Endothelial cell of umbilical vein (primary cell): Measurements from ENCODE around the gene GGA3. TPM values are rescaled to one million over a fixed set of nuclear protein-coding genes. Genes with fewer than 3 reads are reported as not detected.

ENCODE experiments used
- BruUV-seq: library from RNA; stranded (reverse); fragments of 400-500 nt; replicated peaks from 2 replicates; lab custom pipeline; 2021; lab: Mats Ljungman, UMichigan
- CTCF ChIA-PET: fragments of 300-600, 350-600 bp; sonication (Branson Sonifier 250); formaldehyde crosslinking; loops from one replicate; lab custom pipeline; 2021; ENCODE audit warnings: antibody characterized with exemption, inconsistent platforms; lab: Charles Lee
- POLR2A ChIA-PET: fragments of 300-600, 350-600 bp; sonication (Branson Sonifier 250); formaldehyde crosslinking; loops from one replicate; lab custom pipeline; 2021; ENCODE audit warnings: antibody characterized with exemption, inconsistent platforms; lab: Charles Lee
- DNase-seq: peaks from one replicate; pipeline ENCODE4 v3.0.0-alpha.2; 2011; ENCODE audit warnings: low read depth, low spot score
- FAIRE-seq: peaks from 2 replicates; lab custom pipeline; 2011; peaks lifted over from hg19 to GRCh38; lab: Jason Lieb, UNC
- H2AFZ ChIP-seq: 2 replicates; pipeline ENCODE4 v1.6.0; 2012; ENCODE audit warnings: low read depth, low read length, control low read depth, inconsistent platforms
- H3K27ac ChIP-seq: 2 replicates; pipeline ENCODE4 v1.5.1; 2011; ENCODE audit warnings: low read depth, mild to moderate bottlenecking, control low read depth, low read length, moderate library complexity; ENCODE audit not compliant: insufficient read depth
- H3K27me3 ChIP-seq, 2 experiments: 2 replicates each; pipeline versions ENCODE4 v1.6.0 to v1.6.1; 2011; ENCODE audit warnings: low read length in 2 of 2, mixed read lengths in 1 of 2; ENCODE audit not compliant: control insufficient read depth in 2 of 2, insufficient read depth in 2 of 2
- H3K36me3 ChIP-seq, 2 experiments: 2 replicates in 1 of 2; 3 replicates in 1 of 2; pipeline ENCODE4 v1.5.1; 2011; ENCODE audit warnings: low read length in 2 of 2, mild to moderate bottlenecking in 1 of 2, moderate library complexity in 1 of 2; ENCODE audit not compliant: control insufficient read depth in 2 of 2, insufficient read depth in 2 of 2; ENCODE audit errors: extremely low read depth in 1 of 2
- H3K4me1 ChIP-seq: 3 replicates; pipeline ENCODE4 v1.5.1; 2011; ENCODE audit warnings: mild to moderate bottlenecking, low read length; ENCODE audit not compliant: control insufficient read depth, insufficient read depth; ENCODE audit errors: extremely low read depth
- H3K4me2 ChIP-seq: 2 replicates; pipeline ENCODE4 v1.6.1; 2011; ENCODE audit warnings: low read length, control low read depth, mixed read lengths; ENCODE audit not compliant: insufficient read depth
- H3K4me3 ChIP-seq, 3 experiments: fragments of 200-600 bp in 1 of 3; sonication (generic), shearing (Covaris generic) in 1 of 3; replicated peaks in 1 of 3; 2 replicates each; pipeline ENCODE4 v1.5.1; 2011 to 2016; ENCODE audit warnings: control low read depth in 3 of 3, low read length in 3 of 3, mild to moderate bottlenecking in 2 of 3, inconsistent platforms in 1 of 3, low read depth in 1 of 3, moderate library complexity in 1 of 3; ENCODE audit not compliant: insufficient read depth in 1 of 3
- H3K79me2 ChIP-seq: 2 replicates; pipeline ENCODE4 v1.6.0; 2012; ENCODE audit warnings: low read length, inconsistent platforms; ENCODE audit not compliant: control insufficient read depth, insufficient read depth
- H3K9ac ChIP-seq: replicated peaks from 2 replicates; pipeline ENCODE3; 2011; ENCODE audit warnings: low read length, control low read depth; ENCODE audit not compliant: insufficient read depth; ENCODE audit errors: extremely low read depth
- H3K9me1 ChIP-seq: replicated peaks from 3 replicates; pipeline ENCODE4 v1.6.0; 2011; ENCODE audit warnings: mild to moderate bottlenecking, low read length; ENCODE audit not compliant: control insufficient read depth, insufficient read depth; ENCODE audit errors: extremely low read depth
- H3K9me3 ChIP-seq: replicated peaks from 2 replicates; pipeline ENCODE4 v1.5.1; 2012; ENCODE audit warnings: low read length, inconsistent platforms; ENCODE audit not compliant: control insufficient read depth, insufficient read depth
- H4K20me1 ChIP-seq: replicated peaks from 2 replicates; pipeline ENCODE3; 2011; ENCODE audit warnings: mild to moderate bottlenecking, low read length; ENCODE audit not compliant: control insufficient read depth, insufficient read depth; ENCODE audit errors: extremely low read depth
- CTCF ChIP-seq, 2 donors: IDR thresholded peaks; 1 replicate in 1 of 2; 2 replicates in 1 of 2; pipeline ENCODE4 v1.5.1; 2011; ENCODE audit warnings: low read length in 2 of 2, mild to moderate bottlenecking in 2 of 2, moderate library complexity in 2 of 2, control low read depth in 1 of 2, inconsistent platforms in 1 of 2, low read depth in 1 of 2; ENCODE audit not compliant: insufficient read depth in 1 of 2; ENCODE audit errors: extremely low read depth in 1 of 2
- EZH2 ChIP-seq: IDR thresholded peaks from 2 replicates; pipeline ENCODE4 v1.6.1; 2012; ENCODE audit warnings: borderline replicate concordance, low read depth, mild to moderate bottlenecking, moderate library complexity, low read length, inconsistent platforms; ENCODE audit not compliant: severe bottlenecking
- FOS ChIP-seq: IDR thresholded peaks from 2 replicates; pipeline ENCODE4 v1.6.1; 2011; ENCODE audit warnings: mild to moderate bottlenecking, low read length, moderate library complexity, borderline replicate concordance; ENCODE audit not compliant: insufficient read depth
- GATA2 ChIP-seq: IDR thresholded peaks from 2 replicates; pipeline ENCODE4 v1.7.0; 2011; ENCODE audit warnings: low read depth, mild to moderate bottlenecking, moderate library complexity, mixed read lengths, low read length; ENCODE audit not compliant: insufficient read length, insufficient read depth
- JUN ChIP-seq: IDR thresholded peaks from 2 replicates; pipeline ENCODE4 v1.6.1; 2011; ENCODE audit warnings: borderline replicate concordance, low read depth; ENCODE audit not compliant: insufficient read length, insufficient read depth
- MAX ChIP-seq: IDR thresholded peaks from 2 replicates; pipeline ENCODE4 v1.6.1; 2011; ENCODE audit not compliant: insufficient read depth, insufficient read length
- MYC ChIP-seq: IDR thresholded peaks from one replicate; pipeline ENCODE4 v1.6.1; 2011; ENCODE audit warnings: mild to moderate bottlenecking, low read depth, low read length
- POLR2A ChIP-seq: IDR thresholded peaks from 2 replicates; pipeline ENCODE4 v1.6.1; 2012; ENCODE audit warnings: low read depth, mild to moderate bottlenecking, control low read depth, low read length
- POLR2AphosphoS5 ChIP-seq: IDR thresholded peaks from 2 replicates; pipeline ENCODE4 v1.6.1; 2012; ENCODE audit warnings: low read depth, mild to moderate bottlenecking, control low read depth, low read length, moderate library complexity; ENCODE audit not compliant: insufficient read depth
- dilution Hi-C: fragments of 300-500 bp; cut with MboI; formaldehyde crosslinking; loops from one replicate; pipeline ENCODE4 v1.15.0; 2019; ENCODE audit warnings: low sequenced_read_pairs; ENCODE audit not compliant: extremely low pct_ligation_motif_present
- intact Hi-C: fragments of 100-400 bp; cut with micrococcal nuclease; formaldehyde crosslinking; loops from one replicate; pipeline ENCODE4 v1.10.0; 2022
- polyA plus RNA-seq, 4 experiments: library from polyadenylated mRNA; depleted of rRNA in 3 of 4; stranded (reverse) in 3 of 4; unstranded in 1 of 4; fragments of >200 nt; gene quantifications; 2 replicates each; pipeline versions ENCODE4 v1.2.1 to v1.2.3, GENCODE V29; 2011 to 2012; ENCODE audit warnings: missing spikeins in 1 of 4
- total RNA-seq: library from RNA; stranded (reverse); gene quantifications from 2 replicates; pipeline ENCODE4 v1.2.3, GENCODE V29; 2021

Gene GGA3
- total and polyA plus RNA-seq, 2 donors (not counting 3 experiments of a cell fraction or from before 2014, with no cell fraction given), result 41.2 to 62.9 TPM

GRCh38 chr17:75232786-75233185 lies 28.6 kb downstream of the GGA3 start:
- BruUV-seq, result no TSS peak
- H2AFZ ChIP-seq, result no peak overlapping the region
- H3K36me3 ChIP-seq, result peaks cover 9 to 44% of the 10 kb centered on the region in 2 experiments
- H4K20me1 ChIP-seq, result no peaks in the 10 kb centered on the region
- no peaks in the 10 kb centered on the region for H3K79me2 ChIP-seq
- no peak overlapping the region for H3K27ac ChIP-seq
- no peak overlapping the region for H3K4me2 ChIP-seq
- H3K27me3 ChIP-seq, result no peaks in the 10 kb centered on the region
- intact Hi-C loops, result no loop called here
- H3K9ac ChIP-seq, result no peak overlapping the region
- H3K9me3 ChIP-seq, result no peaks in the 10 kb centered on the region
- H3K4me1 ChIP-seq, result no peaks in the 10 kb centered on the region
- FAIRE-seq (no peak), DNase-seq (no peak)
- no peak for TF ChIP-seq CTCF (IDR thresholded peaks at IDR 0.05; ENCODE audit: extremely low read depth in 1 of 2, insufficient read depth in 1 of 2, low read depth in 1 of 2, low read length in 2 of 2)
- no peak for TF ChIP-seq MAX
- TF ChIP-seq JUN, result no peak
- no peak for TF ChIP-seq MYC
- TF ChIP-seq GATA2, result no peak
- no peak for TF ChIP-seq POLR2A
- no peak for TF ChIP-seq EZH2
- no peak for TF ChIP-seq FOS
- TF ChIP-seq POLR2AphosphoS5, result no peak
- ChIA-PET CTCF (interaction anchor here (1.7 to 2.1 kb wide), 2 partner anchors 8 to 38 kb away, joined by 6 to 7 read pairs; partner anchors contain the start of gene MIF4GD), POLR2A (no interaction called here)
- H3K9me1 ChIP-seq, result no peaks in the 10 kb centered on the region
- dilution Hi-C loops, result no loop called here
- H3K4me3 ChIP-seq, result no peak overlapping the region
